Stomach (tissue), 9 donors: ENCODE results near the gene UTP4. TPM values are rescaled to one million over a fixed set of nuclear protein-coding genes. Genes with fewer than 3 reads are reported as not detected.
A peak's percentile ranks its signal among the peaks of the same experiment; 100 is the strongest.

ENCODE experiments used
- DNase-seq, 2 donors: peaks; one replicate each; pipeline versions ENCODE4 v3.0.0 to v3.0.0-alpha.2; 2013 to 2019
- H3K27ac ChIP-seq, 5 donors: fragments of 200-600 bp in 4 of 5; sonication (generic) in 4 of 5; one replicate each; pipeline ENCODE4 v1.5.1; 2013 to 2019; ENCODE audit warnings: mild to moderate bottlenecking in 1 of 5, moderate library complexity in 1 of 5
- H3K27me3 ChIP-seq, 3 donors: fragments of 200-600 bp; sonication (generic); one replicate each; pipeline ENCODE4 v1.5.1; 2017 to 2019; ENCODE audit warnings: mixed run types in 1 of 3
- H3K36me3 ChIP-seq, 4 donors: fragments of 200-600 bp; sonication (generic); 1 replicate in 3 of 4; 2 replicates in 1 of 4; pipeline ENCODE4 v1.5.1; 2016 to 2019
- H3K4me1 ChIP-seq, 4 donors: fragments of 200-600 bp; sonication (generic); one replicate each; pipeline ENCODE4 v1.5.1; 2016 to 2019
- H3K4me3 ChIP-seq, 4 donors: fragments of 200-600 bp; sonication (generic) in 3 of 4; one replicate each; pipeline ENCODE4 v1.5.1; 2016 to 2019; ENCODE audit warnings: mild to moderate bottlenecking in 1 of 4
- H3K9me3 ChIP-seq, 4 donors: fragments of 200-600 bp; sonication (generic); one replicate each; pipeline ENCODE4 v1.5.1; 2016 to 2019
- EP300 ChIP-seq: sonication (generic); formaldehyde crosslinking; IDR thresholded peaks from one replicate; pipeline ENCODE4 v1.6.1; 2017; ENCODE audit warnings: antibody characterized with exemption
- POLR2A ChIP-seq, 4 donors: fragments of 450-650 bp; IDR thresholded peaks; one replicate each; pipeline ENCODE4 v1.6.1; 2016; ENCODE audit warnings: antibody characterized with exemption in 4 of 4, control low read depth in 2 of 4, mild to moderate bottlenecking in 1 of 4, moderate library complexity in 1 of 4
- POLR2AphosphoS5 ChIP-seq, 3 donors: sonication (generic); formaldehyde crosslinking; IDR thresholded peaks; one replicate each; pipeline ENCODE4 v1.6.1; 2016; ENCODE audit warnings: antibody characterized with exemption in 3 of 3
- WGBS, 5 donors: extraction: QIAGEN DNeasy Blood & Tissue Kit in 3 of 5; methylation state at CpG; one replicate each; pipeline versions ENCODE4 v1.1.5 to v1.1.7; 2013 to 2018; 5-methylcytosine and 5-hydroxymethylcytosine counted together
- intact Hi-C: fragments of 100-400 bp; cut with DNase I; formaldehyde crosslinking; loops from one replicate; pipeline ENCODE4 v1.15.1; 2023; ENCODE audit warnings: low total_unique reads
- polyA plus RNA-seq, 3 donors: library from polyadenylated mRNA; stranded (reverse); fragments of 200-250 nt; gene quantifications; one replicate each; pipeline ENCODE4 v1.2.3, GENCODE V29; 2013
- small RNA-seq, 4 donors: library from RNA; depleted of rRNA; stranded (forward); fragments of <200 nt; gene quantifications; one replicate each; pipeline ENCODE3, GENCODE V24; 2016
- total RNA-seq, 5 donors: library from RNA; depleted of rRNA; stranded (reverse); fragments of >200 nt; gene quantifications; one replicate each; pipeline versions ENCODE4 v1.1.0 to v1.2.3, GENCODE V29; 2014 to 2016
- TF ChIP-seq, protein P1 (sequence below), 7 experiments: fragments of 450-650 bp in 4 of 7; fragments of 200-600 bp in 3 of 7; sonication (generic) in 3 of 7; IDR thresholded peaks; one replicate each; pipeline ENCODE4 v1.5.1; 2016 to 2019; ENCODE audit warnings: antibody characterized with exemption in 7 of 7, control low read depth in 2 of 7, mild to moderate bottlenecking in 1 of 7
- donor health status: healthy with polysubstance abuse.
- donor health status: Bipolar disorder and iron deficiency.
- donor health status: healthy.

The UTP4 gene
- total and polyA plus RNA-seq, 8 donors, result 8.1 to 68.8 (median 30.9) TPM

DNA sequence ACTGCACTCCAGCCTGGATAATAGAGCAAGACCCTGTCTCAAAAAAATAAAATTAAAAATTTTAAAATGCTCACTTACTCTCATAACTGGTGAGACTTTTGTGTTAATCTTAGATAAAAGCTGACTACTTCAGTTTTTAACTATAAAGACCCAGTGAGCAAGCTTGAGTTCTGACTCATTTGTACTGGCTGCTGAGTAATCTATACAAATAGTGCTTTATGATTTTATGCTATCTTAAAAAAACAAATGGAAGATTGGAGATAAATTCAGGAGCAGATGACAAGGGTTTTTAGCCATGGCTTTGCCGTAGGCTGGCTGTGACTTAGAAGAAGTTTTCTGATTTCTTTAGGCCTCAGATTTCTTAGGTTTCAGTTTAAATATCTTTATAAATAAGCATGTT is 85.0 kb downstream of the UTP4 start:
- Histone ChIP-seq H3K4me1 (peaks cover 25 to 71% (median 59%) of the 10 kb centered on the region in 4 donors), H3K27me3 (no peaks in the 10 kb centered on the region), H3K36me3 (no peaks in the 10 kb centered on the region), H3K27ac (peak overlapping the region in 4 of 5 donors; percentile 25 to 74 (median 42)), H3K4me3 (no peak overlapping the region), H3K9me3 (no peaks in the 10 kb centered on the region)
- intact Hi-C loops, result no loop called here
- peak in 1 of 2 donors; percentile 46 for DNase-seq
- TF ChIP-seq POLR2A (IDR thresholded peaks at IDR 0.05), result no peak
- TF ChIP-seq, protein P1, sequence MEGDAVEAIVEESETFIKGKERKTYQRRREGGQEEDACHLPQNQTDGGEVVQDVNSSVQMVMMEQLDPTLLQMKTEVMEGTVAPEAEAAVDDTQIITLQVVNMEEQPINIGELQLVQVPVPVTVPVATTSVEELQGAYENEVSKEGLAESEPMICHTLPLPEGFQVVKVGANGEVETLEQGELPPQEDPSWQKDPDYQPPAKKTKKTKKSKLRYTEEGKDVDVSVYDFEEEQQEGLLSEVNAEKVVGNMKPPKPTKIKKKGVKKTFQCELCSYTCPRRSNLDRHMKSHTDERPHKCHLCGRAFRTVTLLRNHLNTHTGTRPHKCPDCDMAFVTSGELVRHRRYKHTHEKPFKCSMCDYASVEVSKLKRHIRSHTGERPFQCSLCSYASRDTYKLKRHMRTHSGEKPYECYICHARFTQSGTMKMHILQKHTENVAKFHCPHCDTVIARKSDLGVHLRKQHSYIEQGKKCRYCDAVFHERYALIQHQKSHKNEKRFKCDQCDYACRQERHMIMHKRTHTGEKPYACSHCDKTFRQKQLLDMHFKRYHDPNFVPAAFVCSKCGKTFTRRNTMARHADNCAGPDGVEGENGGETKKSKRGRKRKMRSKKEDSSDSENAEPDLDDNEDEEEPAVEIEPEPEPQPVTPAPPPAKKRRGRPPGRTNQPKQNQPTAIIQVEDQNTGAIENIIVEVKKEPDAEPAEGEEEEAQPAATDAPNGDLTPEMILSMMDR (IDR thresholded peaks at IDR 0.05), result no peak
- TF ChIP-seq POLR2AphosphoS5 (IDR thresholded peaks at IDR 0.05), result peak in 1 of 3 donors; percentile 20
- no peak for TF ChIP-seq EP300
- WGBS, 5 donors, result 19 to 56% (median 36%) methylated on average over 1 of the region's 1 CpG

Small RNAs within 50 kb of the gene (small RNA-seq; reads per million reads assigned to genes)
- 0 reads per million in 4 donors for gene RF00019
- gene RNU6-22P, result 0 reads per million in 4 donors

Other genes with a start within 250 kb of the UTP4 start
- gene HAS3, start 27.0 kb upstream of the UTP4 start, total RNA-seq, result 10 to 100 TPM in 1 of 5 donors, 1 to 10 TPM in 3, not detected in 1; 1.2 to 10.3 (median 6.3) TPM
- gene HAS3, start 27.0 kb upstream of the UTP4 start, polyA plus RNA-seq, result 1 to 10 TPM; 1.1 to 5.8 (median 5.1) TPM
- 10 to 100 TPM; 12.3 to 52.7 (median 33.0) TPM for gene CHTF8, start 61 bp upstream of the UTP4 start, total RNA-seq
- 10 to 100 TPM; 60.1 to 83.2 (median 64.8) TPM for gene CHTF8, start 61 bp upstream of the UTP4 start, polyA plus RNA-seq
- 10 to 100 TPM; 11.6 to 74.4 (median 45.5) TPM for gene SNTB2, start 54.5 kb downstream of the UTP4 start, total RNA-seq
- 1 to 10 TPM; 4.0 to 6.4 (median 4.2) TPM for gene SNTB2, start 54.5 kb downstream of the UTP4 start, polyA plus RNA-seq
- 10 to 100 TPM in 4 of 5 donors, 1 to 10 TPM in 1; 4.1 to 51.0 (median 33.9) TPM for gene VPS4A, start 178.7 kb downstream of the UTP4 start, total RNA-seq
- 10 to 100 TPM; 27.3 to 30.4 (median 27.8) TPM for gene VPS4A, start 178.7 kb downstream of the UTP4 start, polyA plus RNA-seq
- 100 to 1,000 TPM in 1 of 5 donors, 10 to 100 TPM in 2, 1 to 10 TPM in 1, not detected in 1; 6.4 to 131 (median 23.6) TPM for gene PDF, start 197.9 kb downstream of the UTP4 start, total RNA-seq
- 1 to 10 TPM; 1.7 to 7.9 (median 7.1) TPM for gene PDF, start 197.9 kb downstream of the UTP4 start, polyA plus RNA-seq
- 100 to 1,000 TPM in 1 of 5 donors, 10 to 100 TPM in 4; 18.1 to 167 (median 33.6) TPM for gene COG8, start 206.9 kb downstream of the UTP4 start, total RNA-seq
- gene COG8, start 206.9 kb downstream of the UTP4 start, polyA plus RNA-seq, result 10 to 100 TPM; 11.1 to 19.7 (median 11.5) TPM
- gene NIP7, start 207.1 kb downstream of the UTP4 start, total RNA-seq, result 10 to 100 TPM in 2 of 5 donors, 1 to 10 TPM in 1, under 1 TPM in 1, not detected in 1; 0.89 to 18.9 (median 9.8) TPM
- 10 to 100 TPM; 10.9 to 16.3 (median 14.4) TPM for gene NIP7, start 207.1 kb downstream of the UTP4 start, polyA plus RNA-seq
- 10 to 100 TPM in 2 of 5 donors, 1 to 10 TPM in 2, not detected in 1; 1.8 to 31.9 (median 10.8) TPM for gene TMED6, start 219.1 kb downstream of the UTP4 start, total RNA-seq
- gene TMED6, start 219.1 kb downstream of the UTP4 start, polyA plus RNA-seq, result 10 to 100 TPM in 2 of 3 donors, 1 to 10 TPM in 1; 3.8 to 60.1 (median 37.6) TPM